Peyer's patch (tissue), 4 donors: ENCODE data around the gene ATP11A. TPM values are rescaled to one million over a fixed set of nuclear protein-coding genes. Genes with fewer than 3 reads are reported as not detected.

ENCODE experiments used
- DNase-seq, 3 donors: peaks; one replicate each; pipeline ENCODE4 v3.0.0-alpha.2; 2017 to 2019
- H3K27ac ChIP-seq, 4 donors: fragments of 200-600 bp; sonication (generic); one replicate each; pipeline ENCODE4 v1.5.1; 2016 to 2019
- H3K27me3 ChIP-seq, 2 donors: fragments of 200-600 bp; sonication (generic); one replicate each; pipeline ENCODE4 v1.5.1; 2019
- H3K36me3 ChIP-seq, 3 donors: fragments of 200-600 bp; sonication (generic); one replicate each; pipeline ENCODE4 v1.5.1; 2016 to 2019
- H3K4me1 ChIP-seq, 4 donors: fragments of 200-600 bp; sonication (generic); one replicate each; pipeline ENCODE4 v1.5.1; 2016 to 2019
- H3K4me3 ChIP-seq, 4 donors: fragments of 200-600 bp; sonication (generic); 1 replicate in 3 of 4; 2 replicates in 1 of 4; pipeline ENCODE4 v1.5.1; 2016 to 2019; ENCODE audit warnings: mild to moderate bottlenecking in 1 of 4
- H3K9me3 ChIP-seq, 4 donors: fragments of 200-600 bp; sonication (generic); one replicate each; pipeline ENCODE4 v1.5.1; 2016 to 2019; ENCODE audit warnings: mild to moderate bottlenecking in 1 of 4
- CTCF ChIP-seq, 6 experiments: fragments of 450-650 bp in 4 of 6; fragments of 200-600 bp in 2 of 6; sonication (generic) in 1 of 6; IDR thresholded peaks; one replicate each; pipeline ENCODE4 v1.5.1; 2017 to 2019; ENCODE audit warnings: antibody characterized with exemption in 6 of 6, mild to moderate bottlenecking in 3 of 6, moderate library complexity in 1 of 6
- POLR2A ChIP-seq, 2 donors: fragments of 450-650 bp; IDR thresholded peaks; one replicate each; pipeline ENCODE4 v1.5.1; 2017; ENCODE audit warnings: antibody characterized with exemption in 2 of 2, mild to moderate bottlenecking in 2 of 2, moderate library complexity in 2 of 2
- total RNA-seq, 4 donors: library from RNA; depleted of rRNA; stranded (reverse); fragments of >200 nt; gene quantifications; one replicate each; pipeline ENCODE4 v1.1.0, GENCODE V29; 2016

The ATP11A gene
- total RNA-seq, 4 donors from 2014 or later, result 33.1 to 64.2 (median 53.7) TPM

- H3K4me3 ChIP-seq, result no peak overlapping the region
- peak in 1 of 3 donors; percentile 33 for DNase-seq
- TF ChIP-seq POLR2A (IDR thresholded peaks at IDR 0.05), result no peak
- TF ChIP-seq CTCF (IDR thresholded peaks at IDR 0.05), result no peak
- H3K9me3 ChIP-seq, result no peaks in the 10 kb centered on the region
- no peak overlapping the region for H3K27ac ChIP-seq
- no peaks in the 10 kb centered on the region for H3K27me3 ChIP-seq
- peaks cover 0 to 35% (median 0%) of the 10 kb centered on the region in 3 donors for H3K36me3 ChIP-seq
- H3K4me1 ChIP-seq, result no peaks in the 10 kb centered on the region
Observed at GRCh38 chr13:112877539-112877938, 187.7 kb downstream of the ATP11A start.

- no peak overlapping the region for H3K4me3 ChIP-seq
- H3K4me1 ChIP-seq, result no peaks in the 10 kb centered on the region
- H3K27me3 ChIP-seq, result no peaks in the 10 kb centered on the region
- H3K9me3 ChIP-seq, result no peaks in the 10 kb centered on the region
- TF ChIP-seq POLR2A (IDR thresholded peaks at IDR 0.05) (no peak), CTCF (IDR thresholded peaks at IDR 0.05) (no peak)
- DNase-seq, result peak in 1 of 3 donors; percentile 31
- H3K36me3 ChIP-seq, result peaks cover 0 to 40% (median 0%) of the 10 kb centered on the region in 3 donors
- no peak overlapping the region for H3K27ac ChIP-seq
Observed at GRCh38 chr13:112877976-112878955, 188.4 kb downstream of the ATP11A start.

- TF ChIP-seq CTCF (IDR thresholded peaks at IDR 0.05) (no peak), POLR2A (IDR thresholded peaks at IDR 0.05) (no peak)
- Histone ChIP-seq H3K9me3 (no peaks in the 10 kb centered on the region), H3K27me3 (no peaks in the 10 kb centered on the region), H3K4me1 (no peaks in the 10 kb centered on the region), H3K36me3 (peaks cover 0 to 40% (median 0%) of the 10 kb centered on the region in 3 donors), H3K27ac (no peak overlapping the region), H3K4me3 (no peak overlapping the region)
- DNase-seq, result peak in 1 of 3 donors; percentile 23
Observed at GRCh38 chr13:112879283-112879833, 189.5 kb downstream of the ATP11A start.

- Histone ChIP-seq H3K27me3 (no peaks in the 10 kb centered on the region), H3K9me3 (no peaks in the 10 kb centered on the region), H3K4me1 (no peaks in the 10 kb centered on the region), H3K36me3 (peaks cover 0 to 40% (median 0%) of the 10 kb centered on the region in 3 donors), H3K4me3 (no peak overlapping the region), H3K27ac (no peak overlapping the region)
- peak in 1 of 3 donors; percentile 43 for DNase-seq
- TF ChIP-seq POLR2A (IDR thresholded peaks at IDR 0.05) (no peak), CTCF (IDR thresholded peaks at IDR 0.05) (no peak)
Observed at GRCh38 chr13:112880221-112880641, 190.4 kb downstream of the ATP11A start.

GRCh38 chr13:112880976-112881540 lies 191.2 kb downstream of the ATP11A start:
- TF ChIP-seq CTCF (IDR thresholded peaks at IDR 0.05), result no peak
- Histone ChIP-seq H3K4me3 (no peak overlapping the region), H3K27me3 (no peaks in the 10 kb centered on the region), H3K9me3 (no peaks in the 10 kb centered on the region), H3K36me3 (peaks cover 0 to 40% (median 0%) of the 10 kb centered on the region in 3 donors), H3K27ac (no peak overlapping the region), H3K4me1 (peaks cover 0 to 7% (median 0%) of the 10 kb centered on the region in 4 donors)
- peak in 1 of 3 donors; percentile 31 for DNase-seq
